Glutamatergic neuron (in vitro differentiated cells): ENCODE data around the gene SORBS2. TPM values are rescaled to one million over a fixed set of nuclear protein-coding genes. Genes with fewer than 3 reads are reported as not detected.
A peak's percentile ranks its signal among the peaks of the same experiment; 100 is the strongest.

ENCODE experiments used
- DNase-seq: peaks from one replicate; pipeline ENCODE4 v3.0.0; 2022
- H3K27ac Mint-ChIP-seq: one replicate; pipeline ENCODE4 v1.8.0; 2020; ENCODE audit warnings: mild to moderate bottlenecking, mixed read lengths, inconsistent platforms; ENCODE audit not compliant: unreplicated experiment
- H3K27me3 Mint-ChIP-seq: one replicate; pipeline ENCODE4 v1.8.0; 2020; ENCODE audit warnings: mild to moderate bottlenecking, moderate library complexity, mixed read lengths, inconsistent platforms; ENCODE audit not compliant: unreplicated experiment
- H3K36me3 Mint-ChIP-seq: one replicate; pipeline ENCODE4 v1.8.0; 2020; ENCODE audit warnings: mild to moderate bottlenecking, mixed read lengths, inconsistent platforms; ENCODE audit not compliant: unreplicated experiment
- H3K4me1 Mint-ChIP-seq: one replicate; pipeline ENCODE4 v1.8.0; 2020; ENCODE audit warnings: mild to moderate bottlenecking, low read depth, mixed read lengths, inconsistent platforms; ENCODE audit not compliant: unreplicated experiment
- H3K4me3 Mint-ChIP-seq: one replicate; pipeline ENCODE4 v1.8.0; 2020; ENCODE audit warnings: mild to moderate bottlenecking, mixed read lengths, inconsistent platforms; ENCODE audit not compliant: unreplicated experiment
- H3K9me3 Mint-ChIP-seq: one replicate; pipeline ENCODE4 v1.8.0; 2020; ENCODE audit warnings: mild to moderate bottlenecking, moderate library complexity, mixed read lengths, inconsistent platforms; ENCODE audit not compliant: unreplicated experiment
- total RNA-seq: library from RNA; stranded (reverse); fragmentation: NEBNext Ultra II Directional; extraction: Animal tissue kit (Norgen Biotek cat#: 25700); gene quantifications from one replicate; pipeline ENCODE4 v1.2.1, GENCODE V29; 2021; ENCODE audit not compliant: unreplicated experiment
- TF ChIP-seq, protein P1 (sequence below): fragments of 200-600 bp; sonication (generic); IDR thresholded peaks from one replicate; pipeline ENCODE4 v1.5.0; 2021; ENCODE audit not compliant: partially characterized antibody, unreplicated experiment

SORBS2 gene
- total RNA-seq, 1 donor from 2014 or later = 95.5 TPM

DNA sequence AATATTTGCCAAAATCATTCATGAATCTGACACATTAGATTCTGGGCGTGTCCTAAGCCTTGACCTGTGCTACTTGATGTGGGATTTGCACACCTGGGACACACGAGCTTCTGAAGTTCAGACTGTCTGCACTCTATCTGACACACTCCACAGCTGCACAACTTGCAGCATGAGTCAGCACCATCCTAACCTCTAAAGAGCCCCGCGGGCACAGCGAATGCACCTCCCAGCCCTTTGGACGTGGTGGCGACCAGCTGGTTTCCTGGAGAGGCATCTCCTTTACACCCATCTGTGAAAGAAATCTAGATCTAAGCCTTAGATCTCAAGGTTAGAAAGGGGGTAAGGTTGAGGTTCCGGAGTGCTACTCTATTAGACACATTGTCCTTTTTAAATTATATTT is 69.2 kb downstream of the SORBS2 start:
- H3K27ac Mint-ChIP-seq = no peak overlapping the region

DNA sequence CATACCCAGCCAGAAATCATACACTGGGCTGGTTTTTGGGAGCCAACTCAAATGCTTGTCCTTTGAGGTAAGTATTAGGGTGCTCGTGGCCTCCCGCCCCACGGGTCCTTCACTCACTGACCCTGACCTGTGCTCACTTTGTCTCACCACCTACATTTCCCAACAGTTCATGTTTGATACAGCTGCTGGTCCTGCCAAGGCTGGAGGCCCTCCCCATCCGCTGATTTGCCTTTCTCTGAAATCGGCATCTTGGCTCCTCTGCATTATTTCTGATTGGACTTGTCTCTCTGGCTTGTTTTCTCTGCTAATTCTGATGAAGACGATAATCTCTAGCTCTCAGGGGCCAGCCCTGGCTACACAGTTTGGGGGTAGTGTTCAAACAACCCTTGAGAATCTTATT is 70.2 kb downstream of the SORBS2 start:
- H3K4me1 Mint-ChIP-seq = peaks cover 22% of the 10 kb centered on the region
- H3K9me3 Mint-ChIP-seq = peaks cover 2% of the 10 kb centered on the region
- H3K36me3 Mint-ChIP-seq = no peaks in the 10 kb centered on the region
- TF ChIP-seq, protein P1, sequence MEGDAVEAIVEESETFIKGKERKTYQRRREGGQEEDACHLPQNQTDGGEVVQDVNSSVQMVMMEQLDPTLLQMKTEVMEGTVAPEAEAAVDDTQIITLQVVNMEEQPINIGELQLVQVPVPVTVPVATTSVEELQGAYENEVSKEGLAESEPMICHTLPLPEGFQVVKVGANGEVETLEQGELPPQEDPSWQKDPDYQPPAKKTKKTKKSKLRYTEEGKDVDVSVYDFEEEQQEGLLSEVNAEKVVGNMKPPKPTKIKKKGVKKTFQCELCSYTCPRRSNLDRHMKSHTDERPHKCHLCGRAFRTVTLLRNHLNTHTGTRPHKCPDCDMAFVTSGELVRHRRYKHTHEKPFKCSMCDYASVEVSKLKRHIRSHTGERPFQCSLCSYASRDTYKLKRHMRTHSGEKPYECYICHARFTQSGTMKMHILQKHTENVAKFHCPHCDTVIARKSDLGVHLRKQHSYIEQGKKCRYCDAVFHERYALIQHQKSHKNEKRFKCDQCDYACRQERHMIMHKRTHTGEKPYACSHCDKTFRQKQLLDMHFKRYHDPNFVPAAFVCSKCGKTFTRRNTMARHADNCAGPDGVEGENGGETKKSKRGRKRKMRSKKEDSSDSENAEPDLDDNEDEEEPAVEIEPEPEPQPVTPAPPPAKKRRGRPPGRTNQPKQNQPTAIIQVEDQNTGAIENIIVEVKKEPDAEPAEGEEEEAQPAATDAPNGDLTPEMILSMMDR = no peak
- H3K27ac Mint-ChIP-seq = peak overlapping the region; percentile 57
- DNase-seq = no peak
- H3K4me3 Mint-ChIP-seq = no peak overlapping the region
- peaks cover 2% of the 10 kb centered on the region for H3K27me3 Mint-ChIP-seq

More for the DNA sequence above, 69.2 kb downstream of the SORBS2 start:
- Mint-ChIP-seq H3K27me3 (peaks cover 2% of the 10 kb centered on the region), H3K4me1 (peaks cover 17% of the 10 kb centered on the region), H3K9me3 (peaks cover 2% of the 10 kb centered on the region), H3K4me3 (no peak overlapping the region), H3K36me3 (no peaks in the 10 kb centered on the region)
- DNase-seq = no peak
- TF ChIP-seq, protein P1 = no peak

DNA sequence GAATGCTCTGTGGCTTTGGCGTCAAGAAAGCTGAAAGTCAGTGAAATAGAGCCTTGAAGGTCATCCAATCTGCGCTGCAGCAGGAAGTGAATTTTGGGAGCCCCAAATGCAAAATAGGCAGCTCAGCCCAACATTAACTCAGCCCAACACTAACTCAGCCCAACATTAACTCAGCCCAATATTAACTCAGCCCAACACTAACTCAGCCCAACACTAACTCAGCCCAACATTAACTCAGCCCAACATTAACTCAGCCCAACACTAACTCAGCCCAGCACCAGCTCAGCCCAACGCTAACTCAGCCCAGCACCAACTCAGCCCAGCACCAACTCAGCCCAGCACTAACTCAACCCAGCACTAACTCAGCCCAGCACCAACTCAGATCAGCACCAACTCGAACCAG is 71.5 kb downstream of the SORBS2 start:
- TF ChIP-seq, protein P1 = no peak
- Mint-ChIP-seq H3K4me3 (no peak overlapping the region), H3K27ac (no peak overlapping the region), H3K9me3 (peaks cover 2% of the 10 kb centered on the region), H3K4me1 (peaks cover 27% of the 10 kb centered on the region), H3K36me3 (no peaks in the 10 kb centered on the region), H3K27me3 (peaks cover 4% of the 10 kb centered on the region)
- DNase-seq = no peak

DNA sequence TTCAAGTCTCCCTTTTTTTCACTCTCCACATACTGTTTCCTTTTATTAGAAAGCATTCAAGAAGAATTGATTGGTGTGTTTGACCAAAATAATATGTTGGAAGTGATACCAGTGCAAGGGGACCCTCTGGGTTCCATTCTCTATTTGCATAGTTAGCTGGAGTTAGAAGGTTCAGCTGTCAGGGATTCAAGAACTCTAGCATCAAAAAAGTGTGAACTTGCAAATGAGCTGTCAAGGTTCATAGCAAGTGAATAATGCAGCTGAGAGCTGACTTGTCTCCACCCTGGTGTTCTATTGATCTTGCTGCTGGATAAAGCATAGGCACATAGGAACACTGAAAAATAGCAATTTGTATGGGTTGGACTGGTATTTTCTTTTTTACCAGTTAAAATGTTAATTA is 73.2 kb downstream of the SORBS2 start:
- Mint-ChIP-seq H3K9me3 (peaks cover 2% of the 10 kb centered on the region), H3K4me3 (peak overlapping the region; percentile 36), H3K36me3 (no peaks in the 10 kb centered on the region), H3K27me3 (peaks cover 4% of the 10 kb centered on the region), H3K27ac (no peak overlapping the region), H3K4me1 (peaks cover 29% of the 10 kb centered on the region)
- no peak for DNase-seq
- TF ChIP-seq, protein P1 = no peak

DNA sequence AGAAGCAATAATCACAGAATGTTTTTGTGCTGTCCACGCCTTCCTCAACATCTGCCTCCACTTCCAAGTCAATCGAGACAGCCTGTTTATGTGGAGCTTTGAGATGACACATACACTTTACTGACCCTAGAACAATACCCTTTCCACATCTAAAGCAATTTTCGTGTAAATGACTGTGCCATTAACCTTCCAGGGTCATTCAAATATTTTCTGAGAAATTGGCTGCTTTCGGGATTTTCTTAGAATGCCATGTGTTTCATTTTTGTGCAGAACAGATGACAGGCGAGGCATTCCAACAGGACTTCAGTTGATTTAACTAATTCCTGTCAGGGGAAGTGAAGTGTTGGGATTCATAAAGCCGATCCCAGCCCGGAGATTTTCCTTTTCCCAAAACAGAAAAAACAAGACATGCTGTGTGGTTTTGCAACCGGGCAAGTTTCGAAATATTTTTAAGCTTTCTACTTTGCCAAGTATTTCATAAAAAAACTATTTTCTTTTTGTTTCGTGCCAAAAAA is 73.9 kb downstream of the SORBS2 start:
- Mint-ChIP-seq H3K4me3 (no peak overlapping the region), H3K27me3 (peaks cover 4% of the 10 kb centered on the region), H3K36me3 (peaks cover 2% of the 10 kb centered on the region), H3K27ac (peak overlapping the region; percentile 52), H3K9me3 (peaks cover 2% of the 10 kb centered on the region), H3K4me1 (peaks cover 28% of the 10 kb centered on the region)
- no peak for DNase-seq
- TF ChIP-seq, protein P1 = no peak
